C4-2B (cell line): Measurements from ENCODE around the gene ITIH5.

Experiments
- H3K27ac ChIP-seq: fragments of 450-650 bp; 2 replicates; pipeline ENCODE4 v1.5.1; 2017
- CTCF ChIP-seq: fragments of 450-650 bp; conservative IDR thresholded peaks from 2 replicates; pipeline ENCODE4 v1.5.1; 2017; ENCODE audit warnings: mild to moderate bottlenecking
- ZFX ChIP-seq: fragments of 450-650 bp; IDR thresholded peaks from 2 replicates; pipeline ENCODE4 v1.6.1; 2017

Gene ITIH5

DNA sequence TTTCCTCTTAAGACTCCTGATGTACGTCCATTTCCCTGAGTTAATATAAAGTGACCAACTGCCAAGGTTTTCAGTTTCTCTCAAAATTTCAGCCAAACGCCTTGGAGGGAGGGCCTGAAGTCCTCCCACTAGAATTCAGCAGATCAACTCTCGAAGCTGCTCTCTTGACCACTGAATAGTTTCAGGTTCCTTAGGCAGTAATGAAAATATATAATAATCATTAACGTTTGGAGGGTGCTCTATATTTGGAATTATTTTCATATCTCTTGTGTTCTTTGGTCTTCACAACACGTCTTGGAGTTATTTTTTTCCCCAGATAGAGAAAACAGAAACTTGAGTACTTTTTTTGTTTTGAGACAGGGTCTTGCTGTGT is 132.3 kb downstream of the ITIH5 start:
- no peak overlapping the region for H3K27ac ChIP-seq
- no peak for TF ChIP-seq CTCF
- no peak for TF ChIP-seq ZFX

GRCh38 chr10:7533657-7534479 is 132.9 kb downstream of the ITIH5 start:
- no peak for TF ChIP-seq CTCF
- no peak for TF ChIP-seq ZFX
- H3K27ac ChIP-seq: no peak overlapping the region

DNA sequence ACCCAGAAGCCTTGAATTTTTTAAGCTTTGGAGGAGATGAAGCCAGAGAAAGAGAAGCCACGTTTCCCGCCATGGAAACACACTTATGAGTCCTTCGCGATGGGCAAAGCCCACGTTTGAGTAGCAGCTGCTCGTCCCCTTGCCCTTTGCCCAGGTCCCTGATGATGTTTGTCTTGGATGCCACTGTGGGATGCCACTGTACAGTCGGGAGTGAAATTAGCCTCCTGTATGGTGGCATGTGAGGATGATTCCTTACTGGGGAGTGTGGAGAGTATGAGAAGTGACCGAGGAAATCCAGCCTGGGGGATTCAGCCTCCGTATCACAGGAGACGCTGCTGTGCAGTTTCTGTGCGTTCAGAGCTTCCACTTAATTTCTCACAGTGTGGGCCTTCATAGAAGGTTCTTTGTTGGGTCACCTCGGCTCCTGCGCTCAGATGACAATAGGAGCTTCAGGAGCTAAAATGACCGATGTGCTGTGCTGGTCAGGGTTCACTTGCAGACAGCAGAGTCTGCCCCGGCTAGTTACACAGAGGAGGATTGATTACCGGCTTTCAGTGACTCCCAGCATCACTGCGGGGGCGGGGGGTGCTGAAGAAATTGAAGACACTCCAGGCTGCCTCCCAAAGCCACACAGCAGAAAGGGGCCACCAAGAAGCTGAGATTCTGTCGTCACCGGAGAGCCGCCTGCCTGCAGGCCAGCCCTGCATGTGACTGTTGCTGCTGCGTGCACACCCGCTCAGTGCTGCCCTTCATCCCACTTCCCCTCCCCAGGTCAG is 133.9 kb downstream of the ITIH5 start:
- no peak for TF ChIP-seq ZFX
- TF ChIP-seq CTCF: no peak

GRCh38 chr10:7529638-7530037 is 137.1 kb downstream of the ITIH5 start:
- H3K27ac ChIP-seq: no peak overlapping the region

More for the DNA sequence above, 133.9 kb downstream of the ITIH5 start:
- H3K27ac ChIP-seq: no peak overlapping the region

GRCh38 chr10:7527468-7527867 is 139.3 kb downstream of the ITIH5 start:
- no peak overlapping the region for H3K27ac ChIP-seq
- TF ChIP-seq ZFX: no peak

More at GRCh38 chr10:7529638-7530037, 137.1 kb downstream of the ITIH5 start:
- TF ChIP-seq ZFX (no peak), CTCF (peak; percentile 62)

- H3K27ac ChIP-seq: no peak overlapping the region
- TF ChIP-seq ZFX (no peak), CTCF (no peak)
Observed at GRCh38 chr10:7526017-7526400, 140.8 kb downstream of the ITIH5 start.

DNA sequence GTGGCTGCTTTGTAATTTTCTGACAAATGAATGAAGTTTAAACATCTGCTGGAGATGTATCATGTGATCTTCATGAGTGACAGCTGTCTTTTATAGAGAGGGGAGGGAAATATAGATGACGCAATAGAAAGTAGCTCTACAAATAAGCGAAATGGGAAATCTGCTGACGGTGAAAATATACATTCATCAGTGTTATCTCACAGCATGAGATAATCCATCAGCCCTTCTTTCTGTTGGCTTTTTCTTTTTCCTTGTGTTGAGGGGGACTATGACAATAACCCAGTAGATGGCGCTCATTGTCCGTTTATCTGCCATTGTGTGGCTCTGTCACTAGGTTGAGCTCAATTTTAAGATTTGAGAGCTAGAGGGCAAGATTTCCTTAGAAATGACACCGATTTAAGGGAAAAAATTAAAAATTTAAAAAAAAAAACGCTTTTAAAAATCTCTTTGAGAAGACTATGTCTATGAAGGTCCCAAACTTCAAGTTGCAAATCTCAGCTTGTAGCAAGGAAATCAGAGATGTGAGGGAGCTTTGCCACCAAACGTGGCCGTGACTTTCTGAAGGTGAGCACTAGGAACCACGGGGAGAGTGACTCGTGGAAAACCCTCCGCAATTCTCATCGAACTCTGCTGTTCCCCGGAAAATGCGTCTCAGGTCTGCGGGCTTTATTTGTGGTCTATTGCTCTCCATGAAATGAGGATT is 141.3 kb downstream of the ITIH5 start:
- TF ChIP-seq CTCF: peak; percentile 87
- no peak for TF ChIP-seq ZFX

More for the DNA sequence above, 141.3 kb downstream of the ITIH5 start:
- H3K27ac ChIP-seq: no peak overlapping the region
